Panc1 (cell line): ENCODE data around the gene UBASH3B. TPM values are rescaled to one million over a fixed set of nuclear protein-coding genes. Genes with fewer than 3 reads are reported as not detected.

Source experiments
- ATAC-seq: fragments of 200-7000 bp; cut with Tn5 transposase; 2 replicates; pipeline ENCODE4 v1.9.1; 2020; ENCODE audit warnings: mild to moderate bottlenecking, moderate library complexity
- BruUV-seq: library from RNA; stranded (reverse); fragments of 400-500 nt; replicated peaks from 2 replicates; lab custom pipeline; 2021; lab: Mats Ljungman, UMichigan
- CTCF ChIA-PET: fragments of 300-600 bp; sonication (Branson Sonifier 250); formaldehyde crosslinking; loops from one replicate; lab custom pipeline; 2022; ENCODE audit warnings: antibody characterized with exemption; lab: Charles Lee
- POLR2A ChIA-PET: fragments of 300-600 bp; sonication (Branson Sonifier 250); formaldehyde crosslinking; loops from one replicate; lab custom pipeline; 2022; ENCODE audit warnings: antibody characterized with exemption; lab: Charles Lee
- DNase-seq: peaks from one replicate; pipeline ENCODE4 v3.0.0-alpha.2; 2010; ENCODE audit warnings: low read depth, low spot score
- H3K27ac ChIP-seq: 2 replicates; pipeline ENCODE4 v1.5.1; 2011; ENCODE audit warnings: mild to moderate bottlenecking, low read length, inconsistent platforms
- H3K27me3 ChIP-seq: fragments of 200-500 bp; sonication (Bioruptor generic); 2 replicates; pipeline ENCODE4 v1.6.0; 2014; ENCODE audit warnings: low read length, inconsistent platforms; ENCODE audit not compliant: control insufficient read depth, insufficient read depth
- H3K36me3 ChIP-seq: fragments of 200-500 bp; sonication (Bioruptor generic); 2 replicates; pipeline ENCODE4 v1.5.1; 2014; ENCODE audit warnings: inconsistent platforms, mild to moderate bottlenecking, low read length, moderate library complexity; ENCODE audit not compliant: control insufficient read depth, insufficient read depth
- H3K4me1 ChIP-seq: 2 replicates; pipeline ENCODE4 v1.5.1; 2011; ENCODE audit warnings: inconsistent platforms, mild to moderate bottlenecking, low read length, moderate library complexity; ENCODE audit not compliant: control insufficient read depth, insufficient read depth
- H3K4me3 ChIP-seq, 2 experiments: 2 replicates each; pipeline ENCODE4 v1.5.1; 2011 to 2012; ENCODE audit warnings: low read depth in 2 of 2, low read length in 2 of 2, mild to moderate bottlenecking in 2 of 2, inconsistent platforms in 1 of 2, moderate library complexity in 1 of 2
- H3K9me3 ChIP-seq: fragments of 200-500 bp; sonication (Bioruptor generic); 2 replicates; pipeline ENCODE4 v1.5.1; 2014; ENCODE audit warnings: low read depth, mild to moderate bottlenecking, inconsistent platforms, low read length, moderate library complexity; ENCODE audit not compliant: control insufficient read depth, insufficient read depth
- CTCF ChIP-seq: fragments of 450-650 bp; IDR thresholded peaks from 2 replicates; pipeline ENCODE4 v1.5.1; 2017; ENCODE audit warnings: mild to moderate bottlenecking
- POLR2AphosphoS5 ChIP-seq: IDR thresholded peaks from 2 replicates; pipeline ENCODE4 v1.6.1; 2012; ENCODE audit warnings: mild to moderate bottlenecking, low read depth, low read length, moderate library complexity
- SIN3A ChIP-seq: IDR thresholded peaks from 2 replicates; pipeline ENCODE4 v1.6.1; 2012; ENCODE audit warnings: low read depth, mild to moderate bottlenecking, low read length, moderate library complexity, borderline replicate concordance; ENCODE audit not compliant: insufficient read depth
- TCF7L2 ChIP-seq: IDR thresholded peaks from 2 replicates; pipeline ENCODE4 v1.6.1; 2011; ENCODE audit warnings: mild to moderate bottlenecking, low read depth, low read length, inconsistent platforms
- in situ Hi-C: cut with HindIII; loops from 2 replicates; pipeline ENCODE4 v1.10.0; 2016; ENCODE audit warnings: low sequenced_read_pairs, low pct_unique_long_range_greater_than_20kb
- intact Hi-C: fragments of 100-400 bp; cut with micrococcal nuclease; formaldehyde crosslinking; loops from one replicate; pipeline ENCODE4 v1.10.0; 2022; ENCODE audit not compliant: unreplicated experiment
- total RNA-seq: library from RNA; stranded (reverse); gene quantifications from one replicate; pipeline ENCODE4 v1.2.1, GENCODE V29; 2021; ENCODE audit not compliant: unreplicated experiment
- TF ChIP-seq, protein P1 (sequence below), 2 experiments: IDR thresholded peaks; 2 replicates each; pipeline ENCODE4 v1.6.1; 2011 to 2012; ENCODE audit warnings: low read depth in 2 of 2, control low read depth in 1 of 2, low read length in 1 of 2, mild to moderate bottlenecking in 1 of 2, moderate library complexity in 1 of 2; ENCODE audit not compliant: insufficient read depth in 1 of 2

The UBASH3B gene
- total RNA-seq, 1 experiment from 2014 or later, result 55.1 TPM

- in situ Hi-C loops, result no loop called here
- no peak overlapping the region for H3K27ac ChIP-seq
- no peak for DNase-seq
- ATAC-seq, result no peak
- ChIA-PET CTCF (no interaction called here), POLR2A (no interaction called here)
- no peak for TF ChIP-seq POLR2AphosphoS5
- TF ChIP-seq SIN3A, result no peak
- TF ChIP-seq, protein P1, sequence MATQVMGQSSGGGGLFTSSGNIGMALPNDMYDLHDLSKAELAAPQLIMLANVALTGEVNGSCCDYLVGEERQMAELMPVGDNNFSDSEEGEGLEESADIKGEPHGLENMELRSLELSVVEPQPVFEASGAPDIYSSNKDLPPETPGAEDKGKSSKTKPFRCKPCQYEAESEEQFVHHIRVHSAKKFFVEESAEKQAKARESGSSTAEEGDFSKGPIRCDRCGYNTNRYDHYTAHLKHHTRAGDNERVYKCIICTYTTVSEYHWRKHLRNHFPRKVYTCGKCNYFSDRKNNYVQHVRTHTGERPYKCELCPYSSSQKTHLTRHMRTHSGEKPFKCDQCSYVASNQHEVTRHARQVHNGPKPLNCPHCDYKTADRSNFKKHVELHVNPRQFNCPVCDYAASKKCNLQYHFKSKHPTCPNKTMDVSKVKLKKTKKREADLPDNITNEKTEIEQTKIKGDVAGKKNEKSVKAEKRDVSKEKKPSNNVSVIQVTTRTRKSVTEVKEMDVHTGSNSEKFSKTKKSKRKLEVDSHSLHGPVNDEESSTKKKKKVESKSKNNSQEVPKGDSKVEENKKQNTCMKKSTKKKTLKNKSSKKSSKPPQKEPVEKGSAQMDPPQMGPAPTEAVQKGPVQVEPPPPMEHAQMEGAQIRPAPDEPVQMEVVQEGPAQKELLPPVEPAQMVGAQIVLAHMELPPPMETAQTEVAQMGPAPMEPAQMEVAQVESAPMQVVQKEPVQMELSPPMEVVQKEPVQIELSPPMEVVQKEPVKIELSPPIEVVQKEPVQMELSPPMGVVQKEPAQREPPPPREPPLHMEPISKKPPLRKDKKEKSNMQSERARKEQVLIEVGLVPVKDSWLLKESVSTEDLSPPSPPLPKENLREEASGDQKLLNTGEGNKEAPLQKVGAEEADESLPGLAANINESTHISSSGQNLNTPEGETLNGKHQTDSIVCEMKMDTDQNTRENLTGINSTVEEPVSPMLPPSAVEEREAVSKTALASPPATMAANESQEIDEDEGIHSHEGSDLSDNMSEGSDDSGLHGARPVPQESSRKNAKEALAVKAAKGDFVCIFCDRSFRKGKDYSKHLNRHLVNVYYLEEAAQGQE (IDR thresholded peaks at IDR 0.05; ENCODE audit: insufficient read depth in 1 of 2, low read depth in 2 of 2, low read length in 1 of 2), result no peak
- TF ChIP-seq TCF7L2, result no peak
- TF ChIP-seq CTCF, result no peak
- intact Hi-C loops, result no loop called here
- no peaks in the 10 kb centered on the region for H3K27me3 ChIP-seq
- H3K4me1 ChIP-seq, result no peaks in the 10 kb centered on the region
- H3K36me3 ChIP-seq, result no peaks in the 10 kb centered on the region
- no TSS peak for BruUV-seq
- no peaks in the 10 kb centered on the region for H3K9me3 ChIP-seq
- H3K4me3 ChIP-seq, result no peak overlapping the region
Measured at GRCh38 chr11:122802876-122803275, 147.4 kb downstream of the UBASH3B start.

GRCh38 chr11:122803306-122803705, 147.8 kb downstream of the UBASH3B start:
- no TSS peak for BruUV-seq
- DNase-seq (no peak), ATAC-seq (no peak)
- H3K9me3 ChIP-seq, result no peaks in the 10 kb centered on the region
- ChIA-PET POLR2A (no interaction called here), CTCF (no interaction called here)
- TF ChIP-seq TCF7L2, result no peak
- TF ChIP-seq CTCF, result no peak
- TF ChIP-seq SIN3A, result no peak
- TF ChIP-seq POLR2AphosphoS5, result no peak
- TF ChIP-seq, protein P1 (IDR thresholded peaks at IDR 0.05; ENCODE audit: insufficient read depth in 1 of 2, low read depth in 2 of 2, low read length in 1 of 2), result no peak
- H3K4me3 ChIP-seq, result no peak overlapping the region
- intact Hi-C loops, result no loop called here
- no peaks in the 10 kb centered on the region; the same call in 1 of the 2 replicates for H3K4me1 ChIP-seq
- H3K27me3 ChIP-seq, result no peaks in the 10 kb centered on the region
- no peak overlapping the region for H3K27ac ChIP-seq
- H3K36me3 ChIP-seq, result no peaks in the 10 kb centered on the region
- in situ Hi-C loops, result no loop called here
